Body of pancreas (tissue), 4 donors: ENCODE data around the gene DYRK1A.

Experiments used
- CTCF ChIP-seq, 7 experiments: fragments of 450-650 bp in 4 of 7; fragments of 200-600 bp in 3 of 7; sonication (generic) in 3 of 7; IDR thresholded peaks; one replicate each; pipeline ENCODE4 v1.5.1; 2016 to 2019; ENCODE audit warnings: antibody characterized with exemption in 7 of 7
- POLR2A ChIP-seq, 3 donors: fragments of 450-650 bp; IDR thresholded peaks; one replicate each; pipeline ENCODE4 v1.6.1; 2016; ENCODE audit warnings: antibody characterized with exemption in 3 of 3, mild to moderate bottlenecking in 2 of 3

- no peak for TF ChIP-seq CTCF (IDR thresholded peaks at IDR 0.05)
- peak in 2 of 3 donors; percentile 22 to 28 for TF ChIP-seq POLR2A (IDR thresholded peaks at IDR 0.05)
These were observed 1.3 kb downstream of the DYRK1A start for GRCh38 chr21:37367703-37368540.
